CD8-positive, alpha-beta memory T cell (primary cell): ENCODE results near the gene MIOX. TPM values are rescaled to one million over a fixed set of nuclear protein-coding genes. Genes with fewer than 3 reads are reported as not detected.
A peak's percentile ranks its signal among the peaks of the same experiment; 100 is the strongest.

Experiments
- CTCF ChIA-PET: fragments of 350-600 bp; sonication (Branson Sonifier 250); formaldehyde crosslinking; loops from one replicate; lab custom pipeline; 2021; ENCODE audit warnings: antibody characterized with exemption; lab: Charles Lee
- POLR2A ChIA-PET: fragments of 350-600 bp; sonication (Branson Sonifier 250); formaldehyde crosslinking; loops from one replicate; lab custom pipeline; 2021; ENCODE audit warnings: antibody characterized with exemption; lab: Charles Lee
- DNase-seq, 5 donors: peaks; one replicate each; pipeline versions ENCODE4 v3.0.0 to v3.0.0-alpha.2; 2020 to 2022; ENCODE audit warnings: mixed read lengths in 1 of 5
- H3K27ac ChIP-seq: one replicate; pipeline ENCODE4 v1.7.0; 2013; ENCODE audit warnings: low read depth, mild to moderate bottlenecking, low read length, moderate library complexity
- H3K27me3 ChIP-seq: 2 replicates; pipeline ENCODE4 v1.7.0; 2013; ENCODE audit warnings: low read length, mild to moderate bottlenecking; ENCODE audit not compliant: insufficient read depth, poor library complexity, severe bottlenecking
- H3K36me3 ChIP-seq: 2 replicates; pipeline ENCODE4 v1.7.0; 2013; ENCODE audit warnings: mild to moderate bottlenecking, low read length, moderate library complexity; ENCODE audit not compliant: insufficient read depth
- H3K4me1 ChIP-seq: 2 replicates; pipeline ENCODE4 v1.7.0; 2013; ENCODE audit warnings: mild to moderate bottlenecking, low read length, moderate library complexity; ENCODE audit not compliant: insufficient read depth
- H3K4me3 ChIP-seq: 2 replicates; pipeline ENCODE4 v1.7.0; 2013; ENCODE audit warnings: mild to moderate bottlenecking, low read length
- H3K9me3 ChIP-seq: 2 replicates; pipeline ENCODE4 v1.7.0; 2013; ENCODE audit warnings: mild to moderate bottlenecking, low read length
- H3K27ac Mint-ChIP-seq, 8 donors: one replicate each; pipeline ENCODE4 v1.8.0; 2020 to 2021; ENCODE audit warnings: mixed read lengths in 8 of 8, mild to moderate bottlenecking in 6 of 8, inconsistent platforms in 3 of 8, moderate library complexity in 3 of 8
- H3K27me3 Mint-ChIP-seq, 2 donors: one replicate each; pipeline ENCODE4 v1.8.0; 2020 to 2021; ENCODE audit warnings: mixed read lengths in 2 of 2, mild to moderate bottlenecking in 1 of 2, moderate library complexity in 1 of 2
- H3K36me3 Mint-ChIP-seq, 3 donors: one replicate each; pipeline ENCODE4 v1.8.0; 2020 to 2021; ENCODE audit warnings: mixed read lengths in 3 of 3, inconsistent platforms in 1 of 3, mild to moderate bottlenecking in 1 of 3
- H3K4me1 Mint-ChIP-seq, 3 donors: one replicate each; pipeline ENCODE4 v1.8.0; 2020 to 2021; ENCODE audit warnings: mixed read lengths in 3 of 3, inconsistent platforms in 1 of 3, mild to moderate bottlenecking in 1 of 3
- H3K4me3 Mint-ChIP-seq, 7 donors: one replicate each; pipeline ENCODE4 v1.8.0; 2020 to 2021; ENCODE audit warnings: mixed read lengths in 7 of 7, mild to moderate bottlenecking in 6 of 7, moderate library complexity in 4 of 7, inconsistent platforms in 2 of 7
- H3K9me3 Mint-ChIP-seq, 5 donors: one replicate each; pipeline ENCODE4 v1.8.0; 2020 to 2022; ENCODE audit warnings: mixed read lengths in 5 of 5, mild to moderate bottlenecking in 3 of 5, moderate library complexity in 2 of 5, inconsistent platforms in 1 of 5
- polyA plus RNA-seq: library from polyadenylated mRNA; unstranded; fragments of 300-500 nt; fragmentation: Illumina TruSeq; gene quantifications from one replicate; pipeline ENCODE4 v1.2.3, GENCODE V29; 2021
- total RNA-seq, 2 experiments: library from RNA; stranded (reverse); gene quantifications; one replicate each; pipeline ENCODE4 v1.2.3, GENCODE V29; 2021

MIOX gene
- total and polyA plus RNA-seq, 3 experiments from 2014 or later, result 0.31 TPM; not detected in 2

- Histone ChIP-seq H3K27me3 (no peaks in the 10 kb centered on the region), H3K4me3 (no peak overlapping the region), H3K36me3 (no peaks in the 10 kb centered on the region), H3K27ac (no peak overlapping the region), H3K9me3 (no peaks in the 10 kb centered on the region), H3K4me1 (no peaks in the 10 kb centered on the region)
- H3K36me3 Mint-ChIP-seq, result no peaks in the 10 kb centered on the region
- H3K4me3 Mint-ChIP-seq, result peak overlapping the region in 2 of 7 donors; percentile 23 to 25
- H3K9me3 Mint-ChIP-seq, result no peaks in the 10 kb centered on the region
- DNase-seq, result no peak
- POLR2A ChIA-PET, result interaction anchor here (0.6 kb wide), 1 partner anchor 10 kb away, joined by 4 read pairs; no protein-coding TSS in a partner anchor
- H3K27me3 Mint-ChIP-seq, result peaks cover 4 to 11% of the 10 kb centered on the region in 2 donors
- peaks cover 7 to 8% (median 7%) of the 10 kb centered on the region in 3 donors for H3K4me1 Mint-ChIP-seq
- CTCF ChIA-PET, result interaction anchor here (1.0 to 1.3 kb wide), 2 partner anchors 10 to 141 kb away, joined by 4 read pairs; no protein-coding TSS in a partner anchor
- peak overlapping the region in 1 of 8 donors; percentile 24 for H3K27ac Mint-ChIP-seq
These were observed 3.6 kb upstream of the MIOX start for GRCh38 chr22:50483106-50483505.

GRCh38 chr22:50483556-50483955 is 3.1 kb upstream of the MIOX start:
- Mint-ChIP-seq H3K27ac (no peak overlapping the region), H3K4me3 (no peak overlapping the region), H3K9me3 (no peaks in the 10 kb centered on the region), H3K27me3 (peaks cover 4 to 11% of the 10 kb centered on the region in 2 donors), H3K4me1 (peaks cover 7 to 8% (median 7%) of the 10 kb centered on the region in 3 donors), H3K36me3 (no peaks in the 10 kb centered on the region)
- no peaks in the 10 kb centered on the region for H3K27me3 ChIP-seq
- CTCF ChIA-PET, result interaction anchor here (0.8 to 3.3 kb wide), 4 partner anchors 10 to 141 kb away, joined by 3 to 11 read pairs (median 4); no protein-coding TSS in a partner anchor
- no peaks in the 10 kb centered on the region for H3K36me3 ChIP-seq
- DNase-seq, result no peak
- H3K4me1 ChIP-seq, result no peaks in the 10 kb centered on the region
- POLR2A ChIA-PET, result interaction anchor here (0.6 kb wide), 1 partner anchor 9 kb away, joined by 4 read pairs; no protein-coding TSS in a partner anchor
- H3K4me3 ChIP-seq, result no peak overlapping the region
- H3K9me3 ChIP-seq, result no peaks in the 10 kb centered on the region
- H3K27ac ChIP-seq, result no peak overlapping the region

GRCh38 chr22:50483977-50484853 is 2.4 kb upstream of the MIOX start:
- Mint-ChIP-seq H3K27ac (no peak overlapping the region), H3K36me3 (no peaks in the 10 kb centered on the region), H3K4me1 (peaks cover 7 to 8% (median 7%) of the 10 kb centered on the region in 3 donors), H3K9me3 (no peaks in the 10 kb centered on the region), H3K27me3 (peaks cover 4 to 11% of the 10 kb centered on the region in 2 donors), H3K4me3 (peak overlapping the region in 1 of 7 donors; percentile 44)
- ChIA-PET CTCF (interaction anchor here (0.8 to 3.3 kb wide), 2 partner anchors 13 to 142 kb away, joined by 3 to 11 read pairs; no protein-coding TSS in a partner anchor), POLR2A (no interaction called here)
- no peak overlapping the region for H3K27ac ChIP-seq
- DNase-seq, result no peak
- H3K4me1 ChIP-seq, result no peaks in the 10 kb centered on the region
- no peak overlapping the region for H3K4me3 ChIP-seq
- no peaks in the 10 kb centered on the region for H3K27me3 ChIP-seq
- H3K9me3 ChIP-seq, result no peaks in the 10 kb centered on the region
- no peaks in the 10 kb centered on the region for H3K36me3 ChIP-seq

- POLR2A ChIA-PET, result no interaction called here
- CTCF ChIA-PET, result interaction anchor here (3.3 kb wide), 1 partner anchor 12 kb away, joined by 11 read pairs; no protein-coding TSS in a partner anchor
- Histone ChIP-seq H3K27ac (no peak overlapping the region), H3K27me3 (no peaks in the 10 kb centered on the region), H3K4me3 (no peak overlapping the region), H3K9me3 (no peaks in the 10 kb centered on the region), H3K36me3 (no peaks in the 10 kb centered on the region), H3K4me1 (peaks cover under 1% of the 10 kb centered on the region)
- Mint-ChIP-seq H3K27ac (peak overlapping the region in 1 of 8 donors; percentile 30), H3K4me3 (no peak overlapping the region), H3K9me3 (no peaks in the 10 kb centered on the region), H3K27me3 (peaks cover 4 to 11% of the 10 kb centered on the region in 2 donors), H3K4me1 (no peaks in the 10 kb centered on the region), H3K36me3 (no peaks in the 10 kb centered on the region)
- DNase-seq, result no peak
These were observed 1.2 kb upstream of the MIOX start for GRCh38 chr22:50485221-50486131.

- H3K27me3 Mint-ChIP-seq, result peaks cover 6 to 11% of the 10 kb centered on the region in 2 donors
- CTCF ChIA-PET, result no interaction called here
- DNase-seq, result no peak
- H3K27ac ChIP-seq, result no peak overlapping the region
- no peaks in the 10 kb centered on the region for H3K36me3 Mint-ChIP-seq
- H3K27me3 ChIP-seq, result no peaks in the 10 kb centered on the region
- POLR2A ChIA-PET, result no interaction called here
- H3K27ac Mint-ChIP-seq, result peak overlapping the region in 1 of 8 donors; percentile 38
- no peaks in the 10 kb centered on the region for H3K9me3 ChIP-seq
- no peaks in the 10 kb centered on the region for H3K9me3 Mint-ChIP-seq
- no peak overlapping the region for H3K4me3 Mint-ChIP-seq
- H3K36me3 ChIP-seq, result no peaks in the 10 kb centered on the region
- peaks cover 5 to 7% (median 6%) of the 10 kb centered on the region in 3 donors for H3K4me1 Mint-ChIP-seq
- no peak overlapping the region for H3K4me3 ChIP-seq
- H3K4me1 ChIP-seq, result peaks cover 8% of the 10 kb centered on the region
These were observed 789 bp downstream of the MIOX start for GRCh38 chr22:50487290-50488005.

- Histone ChIP-seq H3K9me3 (no peaks in the 10 kb centered on the region), H3K36me3 (no peaks in the 10 kb centered on the region), H3K4me1 (peaks cover 8% of the 10 kb centered on the region), H3K4me3 (no peak overlapping the region), H3K27me3 (no peaks in the 10 kb centered on the region), H3K27ac (no peak overlapping the region)
- ChIA-PET CTCF (no interaction called here), POLR2A (no interaction called here)
- no peak for DNase-seq
- Mint-ChIP-seq H3K36me3 (no peaks in the 10 kb centered on the region), H3K4me3 (no peak overlapping the region), H3K27me3 (peaks cover 6 to 11% of the 10 kb centered on the region in 2 donors), H3K4me1 (peaks cover 5 to 7% (median 6%) of the 10 kb centered on the region in 3 donors), H3K27ac (no peak overlapping the region), H3K9me3 (no peaks in the 10 kb centered on the region)
These were observed 1.5 kb downstream of the MIOX start for GRCh38 chr22:50488006-50488677.

GRCh38 chr22:50488886-50489285 is 2.2 kb downstream of the MIOX start:
- H3K4me1 Mint-ChIP-seq, result peaks cover 5 to 7% (median 6%) of the 10 kb centered on the region in 3 donors
- Histone ChIP-seq H3K9me3 (no peaks in the 10 kb centered on the region), H3K27me3 (no peaks in the 10 kb centered on the region), H3K27ac (no peak overlapping the region), H3K4me3 (no peak overlapping the region), H3K4me1 (peaks cover 8% of the 10 kb centered on the region), H3K36me3 (no peaks in the 10 kb centered on the region)
- H3K36me3 Mint-ChIP-seq, result no peaks in the 10 kb centered on the region
- ChIA-PET CTCF (interaction anchor here (1.3 kb wide), 1 partner anchor 15 kb away, joined by 3 read pairs; no protein-coding TSS in a partner anchor), POLR2A (no interaction called here)
- DNase-seq, result no peak
- peaks cover 6 to 11% of the 10 kb centered on the region in 2 donors for H3K27me3 Mint-ChIP-seq
- no peak overlapping the region for H3K27ac Mint-ChIP-seq
- H3K9me3 Mint-ChIP-seq, result no peaks in the 10 kb centered on the region
- peak overlapping the region in 1 of 7 donors; percentile 66 for H3K4me3 Mint-ChIP-seq
